ENCODE measurements around the gene CYB5R3.
"Not testable (repeated sequence)": the region's sequence is repeated elsewhere in the genome, so short reads cannot be mapped to it uniquely, and the experiment has no call there.

Gene CYB5R3

GRCh38 chr22:42678894-42679293, 29.7 kb upstream of the CYB5R3 start:
- no peak for DNase-seq (ENCODE audit: low spot score)

GRCh38 chr22:42677936-42678335, 28.7 kb upstream of the CYB5R3 start:
- DNase-seq (ENCODE audit: low spot score): not testable (repeated sequence)

GRCh38 chr22:42676059-42676607, 26.9 kb upstream of the CYB5R3 start:
- no peak for DNase-seq (ENCODE audit: low spot score)

GRCh38 chr22:42673898-42674401, 24.8 kb upstream of the CYB5R3 start:
- no peak for DNase-seq (ENCODE audit: low spot score)

GRCh38 chr22:42673071-42673470, 23.9 kb upstream of the CYB5R3 start:
- DNase-seq (ENCODE audit: low spot score): not testable (repeated sequence)

GRCh38 chr22:42670921-42671709, 21.9 kb upstream of the CYB5R3 start:
- no peak for DNase-seq (ENCODE audit: low spot score)

DNA sequence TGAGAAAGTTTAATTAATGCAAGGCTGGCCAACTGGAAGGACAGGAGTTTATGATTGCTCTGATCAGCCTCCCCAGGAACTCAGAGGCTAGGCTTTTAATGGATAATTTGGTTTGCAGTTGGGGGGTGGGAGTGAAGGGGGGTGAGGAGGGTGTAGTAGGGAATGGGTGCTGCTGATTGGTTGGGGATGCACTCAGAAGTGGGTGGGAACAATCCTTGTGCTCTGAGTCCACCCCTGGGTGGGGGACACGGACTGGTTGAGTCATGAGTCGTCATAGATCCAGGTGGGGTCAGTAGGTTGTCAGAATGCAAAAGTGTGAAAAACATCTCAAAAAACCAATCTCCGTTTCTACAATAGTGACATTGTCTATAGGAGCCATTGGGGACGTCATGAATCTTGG, 20.9 kb upstream of the CYB5R3 start:
- DNase-seq (ENCODE audit: low spot score): no peak

DNA sequence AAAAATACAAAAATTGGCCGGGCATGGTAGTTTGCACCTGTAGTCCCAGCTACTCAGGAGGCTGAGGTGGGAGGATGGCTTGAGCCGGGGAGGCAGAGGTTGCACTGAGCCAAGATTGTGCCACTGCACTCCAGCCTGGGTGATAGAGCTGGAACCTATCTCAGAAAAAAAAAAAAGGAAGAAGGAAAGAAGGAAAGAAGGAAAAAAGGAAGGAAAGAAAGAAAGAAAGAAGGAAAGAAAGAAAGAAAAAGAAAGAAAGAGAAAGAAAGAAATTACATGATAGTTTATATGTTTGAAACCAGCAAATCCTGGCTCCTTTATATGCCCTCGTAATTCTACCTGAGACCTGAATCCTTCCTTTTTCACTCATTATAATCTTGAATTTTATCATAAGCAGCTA, 17.2 kb upstream of the CYB5R3 start:
- DNase-seq (ENCODE audit: low spot score): not testable (repeated sequence)

- DNase-seq (ENCODE audit: low spot score): no peak
Observed at GRCh38 chr22:42664976-42665831, 16.0 kb upstream of the CYB5R3 start.

DNA sequence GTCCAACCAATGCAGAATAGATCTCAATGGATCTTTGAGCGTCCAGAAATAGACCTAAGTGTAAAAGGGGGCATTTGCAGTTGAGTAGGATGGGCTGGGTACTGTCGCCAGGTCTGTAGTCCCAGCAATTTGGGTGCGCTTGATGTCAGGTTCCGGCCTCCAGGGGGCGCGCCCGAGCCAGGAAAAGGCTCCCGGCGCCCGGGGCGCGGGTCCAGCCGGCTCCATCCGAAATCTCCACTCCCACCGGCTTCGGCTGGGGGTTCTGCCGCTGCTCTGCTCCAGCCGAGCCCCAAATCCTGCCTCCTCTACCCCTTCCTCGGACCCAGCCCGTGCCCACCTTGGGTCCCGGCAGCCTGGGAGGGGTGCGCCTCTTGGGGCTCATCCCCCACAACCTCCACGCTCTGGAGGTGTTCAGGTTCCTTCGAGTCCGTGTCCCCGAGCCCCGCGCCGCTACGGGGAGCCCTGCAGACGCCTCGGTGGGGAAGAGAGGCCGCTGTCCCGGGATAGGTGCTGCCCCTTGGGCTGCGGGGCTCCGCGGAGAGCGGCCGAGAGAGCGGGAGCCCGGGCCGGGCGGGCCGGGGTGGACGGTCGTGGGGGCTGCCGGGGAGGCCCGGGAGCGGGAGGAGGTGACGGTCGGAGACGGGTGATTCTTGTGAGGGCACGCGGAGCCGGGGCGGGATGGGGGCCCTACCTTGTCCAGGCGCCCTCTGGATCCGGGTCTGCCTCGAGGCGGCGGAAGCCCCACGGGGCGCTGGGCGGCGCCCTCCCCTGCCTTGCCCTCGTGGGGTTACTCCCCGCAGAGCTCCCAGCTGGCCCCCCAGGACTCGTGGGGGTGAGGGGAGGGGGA, 13.0 kb upstream of the CYB5R3 start:
- peak; percentile 75 for DNase-seq (ENCODE audit: low spot score)

DNA sequence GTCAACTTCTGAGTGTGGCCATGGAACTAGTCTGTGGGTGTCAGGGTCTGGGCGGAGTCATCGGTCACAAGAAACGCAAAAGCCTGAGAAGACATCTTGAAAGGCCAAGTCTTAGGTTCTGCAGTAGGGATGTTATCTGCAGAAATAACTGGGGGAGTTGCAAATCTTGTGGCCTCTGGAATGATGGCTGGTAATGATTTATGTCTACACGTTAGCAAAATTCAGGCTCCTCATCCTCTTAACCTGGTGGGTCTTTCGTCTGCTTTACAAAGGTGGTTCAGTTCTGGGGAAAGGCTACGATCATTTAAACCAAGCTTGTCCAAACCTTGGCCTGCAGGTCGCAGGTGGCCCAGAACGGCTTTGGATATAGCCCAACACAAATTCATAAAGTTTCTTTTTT, 7.4 kb upstream of the CYB5R3 start:
- DNase-seq (ENCODE audit: low spot score): no peak

GRCh38 chr22:42655693-42656092, 6.5 kb upstream of the CYB5R3 start:
- DNase-seq (ENCODE audit: low spot score): no peak

DNA sequence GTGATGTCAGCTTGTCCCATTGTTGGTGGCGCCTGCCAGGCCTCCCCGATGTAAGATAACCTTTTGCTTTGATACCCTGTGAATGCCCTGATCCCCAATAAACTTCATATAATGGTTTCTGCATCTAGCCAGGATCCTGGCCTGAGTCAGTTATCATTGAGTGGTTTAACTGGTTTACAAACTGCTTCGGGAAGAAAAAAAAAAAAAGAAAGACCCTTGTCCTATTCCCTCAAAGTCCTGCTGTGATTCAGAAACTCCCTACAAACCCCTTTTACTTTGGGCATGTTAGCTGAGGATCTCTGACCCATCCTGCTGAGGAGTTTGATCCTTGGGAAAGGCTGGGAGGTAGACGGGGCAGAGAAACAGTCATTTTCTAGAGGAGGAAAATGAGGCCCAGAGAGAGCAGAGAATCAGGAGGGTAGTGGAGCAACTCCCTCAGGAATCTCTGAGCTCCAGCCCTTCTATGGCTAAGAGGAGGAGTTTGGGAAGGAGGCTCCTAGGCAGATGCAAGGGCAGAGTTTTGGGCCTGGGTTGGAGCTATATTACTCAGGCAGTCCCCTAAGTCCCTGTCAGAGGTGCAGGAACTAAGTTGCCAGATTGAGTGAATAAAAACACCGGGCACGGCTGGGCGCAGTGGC, 5.4 kb upstream of the CYB5R3 start:
- no peak for DNase-seq (ENCODE audit: low spot score)

DNA sequence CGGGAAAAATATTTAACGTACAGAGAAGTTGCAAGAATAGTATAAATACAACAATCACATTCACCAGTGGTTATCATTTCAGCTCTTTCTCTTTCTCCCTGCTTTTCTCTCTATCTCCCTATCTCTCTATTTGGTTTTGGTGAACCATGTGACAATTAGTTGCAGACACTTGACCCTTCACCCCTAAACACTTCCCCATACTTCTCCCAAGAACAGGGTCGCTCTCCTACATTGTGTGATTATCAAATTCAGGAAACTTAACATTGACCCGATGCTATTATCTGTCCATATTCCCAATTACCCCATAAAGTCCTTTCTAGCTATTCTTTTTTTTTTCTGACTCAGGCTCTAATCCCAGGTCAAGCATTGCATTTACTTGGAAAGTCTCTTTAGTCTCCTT, 4.8 kb upstream of the CYB5R3 start:
- no peak for DNase-seq (ENCODE audit: low spot score)

DNA sequence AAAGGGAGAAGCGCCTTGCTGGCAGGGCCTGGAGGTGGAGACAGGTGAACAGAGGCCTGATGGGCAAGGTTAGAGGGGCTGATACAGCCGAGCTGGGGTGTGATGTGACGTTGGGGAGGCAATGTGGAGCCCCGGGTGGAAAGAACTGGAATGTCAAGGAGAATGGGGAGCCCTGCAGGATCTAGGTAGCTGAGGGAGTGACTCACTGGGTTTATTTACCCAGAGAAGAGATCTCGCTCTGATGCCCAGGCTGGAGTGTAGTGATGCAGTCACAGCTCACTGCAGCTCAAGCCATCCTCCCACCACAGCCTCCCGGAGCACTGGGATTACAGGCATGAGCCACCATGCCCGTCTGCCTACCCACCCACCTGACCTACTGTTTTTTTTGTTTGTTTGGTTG, 1.9 kb upstream of the CYB5R3 start:
- DNase-seq (ENCODE audit: low spot score): no peak

GRCh38 chr22:42648368-42649245, 585 bp downstream of the CYB5R3 start:
- peak; percentile 21 for DNase-seq (ENCODE audit: low spot score)

DNA sequence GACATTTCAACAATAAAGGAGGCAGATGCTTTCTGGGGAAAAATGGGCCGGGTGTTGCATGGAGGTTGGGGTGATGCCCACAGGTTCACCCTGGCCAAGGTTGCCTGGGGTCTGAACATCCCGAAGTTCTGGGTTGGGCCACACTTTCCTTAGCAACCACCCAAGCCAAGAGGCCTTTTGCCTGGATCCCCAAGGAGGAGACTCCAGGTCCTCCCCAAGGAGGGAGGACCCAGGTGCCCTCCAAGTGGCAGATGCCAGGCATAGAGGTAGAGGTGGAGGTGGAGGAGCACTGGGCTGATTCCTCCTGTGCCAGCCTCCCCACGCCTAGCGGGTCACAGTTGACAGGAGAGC, 1.2 kb downstream of the CYB5R3 start:
- no peak for DNase-seq (ENCODE audit: low spot score)

GRCh38 chr22:42646569-42647525, 2.3 kb downstream of the CYB5R3 start:
- peak; percentile 58 for DNase-seq (ENCODE audit: low spot score)

DNA sequence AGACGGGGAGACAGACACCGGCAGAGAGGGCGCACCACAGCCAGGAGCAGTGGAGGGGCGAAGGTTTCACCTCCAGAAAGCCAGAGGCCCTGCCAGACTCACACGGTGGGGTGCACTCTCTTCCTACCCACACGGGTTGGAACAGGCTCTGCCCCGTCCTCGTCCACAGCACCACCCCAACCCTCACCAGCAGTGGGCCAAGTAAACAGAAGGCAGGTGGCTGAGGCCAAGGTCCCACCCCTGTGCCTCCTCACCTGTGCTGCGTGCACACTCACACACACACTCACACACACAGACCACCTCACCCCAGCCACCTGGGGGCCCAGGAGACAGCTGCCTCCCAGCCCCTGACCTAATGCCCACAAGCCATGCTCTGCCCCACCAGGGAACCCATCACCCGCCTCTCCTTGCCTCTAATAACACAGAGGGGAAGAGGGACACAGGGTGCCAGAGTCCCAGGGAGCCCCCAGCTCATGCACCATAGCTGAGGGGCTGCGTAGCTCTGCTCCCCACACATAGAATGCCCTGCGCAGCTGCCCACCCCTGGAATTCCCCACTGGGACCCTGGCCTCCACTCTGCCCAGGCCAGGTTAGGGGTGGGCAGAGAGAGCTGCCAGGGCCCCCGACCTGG, 3.1 kb downstream of the CYB5R3 start:
- DNase-seq (ENCODE audit: low spot score): peak; percentile 43

Data from cerebellar cortex (tissue), 1 donor.